ENCODE data around the gene ADCY1.

The ADCY1 gene

GRCh38 chr7:45718464-45719330 is 144.5 kb downstream of the ADCY1 start:
- TF ChIP-seq GATA2 (IDR thresholded peaks at IDR 0.05; ENCODE audit: low read depth, low read length) (no peak), GATA3 (IDR thresholded peaks at IDR 0.05; ENCODE audit: low read depth, low read length) (no peak)

- TF ChIP-seq GATA2 (IDR thresholded peaks at IDR 0.05; ENCODE audit: low read depth, low read length) (no peak), GATA3 (IDR thresholded peaks at IDR 0.05; ENCODE audit: low read depth, low read length) (no peak)
These were observed 146.8 kb downstream of the ADCY1 start for GRCh38 chr7:45720989-45721388.

GRCh38 chr7:45721686-45722598 is 147.8 kb downstream of the ADCY1 start:
- TF ChIP-seq GATA2 (IDR thresholded peaks at IDR 0.05; ENCODE audit: low read depth, low read length) (no peak), GATA3 (IDR thresholded peaks at IDR 0.05; ENCODE audit: low read depth, low read length) (no peak)

- TF ChIP-seq GATA3 (IDR thresholded peaks at IDR 0.05; ENCODE audit: low read depth, low read length), result no peak
- no peak for TF ChIP-seq GATA2 (IDR thresholded peaks at IDR 0.05; ENCODE audit: low read depth, low read length)
These were observed 152.7 kb downstream of the ADCY1 start for GRCh38 chr7:45726883-45727282.
